HEK293 (cell line): ENCODE results near the gene RIC3.
A peak's percentile ranks its signal among the peaks of the same experiment; 100 is the strongest.

Experiments used
- CTCF ChIA-PET: fragments of 350-600 bp; formaldehyde crosslinking; extraction: SDS; loops from one replicate; lab custom pipeline; 2021; ENCODE audit warnings: antibody characterized with exemption; lab: Yijun Ruan, JAX
- POLR2A ChIA-PET: fragments of 300-600 bp; formaldehyde crosslinking; extraction: SDS; loops from one replicate; lab custom pipeline; 2020; ENCODE audit warnings: antibody characterized with exemption, inconsistent platforms; lab: Yijun Ruan, JAX
- H3K27ac ChIP-seq: fragments of 200-500 bp; sonication (Bioruptor generic); 2 replicates; pipeline ENCODE4 v1.5.1; 2014; ENCODE audit warnings: low read depth, low read length, control low read depth, inconsistent platforms; ENCODE audit errors: extremely low read depth
- H3K36me3 ChIP-seq, 2 experiments: fragments of 200-500 bp in 1 of 2; sonication (Bioruptor generic) in 1 of 2; 1 replicate in 1 of 2; 2 replicates in 1 of 2; pipeline ENCODE4 v1.5.1; 2014 to 2017; ENCODE audit warnings: inconsistent platforms in 2 of 2, low read length in 2 of 2; ENCODE audit not compliant: control insufficient read depth in 2 of 2, insufficient read depth in 1 of 2
- H3K4me1 ChIP-seq: fragments of 200-500 bp; sonication (Bioruptor generic); 2 replicates; pipeline ENCODE4 v1.5.1; 2014; ENCODE audit warnings: mild to moderate bottlenecking, low read length, inconsistent platforms; ENCODE audit not compliant: control insufficient read depth, insufficient read depth
- H3K4me3 ChIP-seq: 2 replicates; pipeline ENCODE4 v1.5.1; 2011; ENCODE audit warnings: low read depth, mild to moderate bottlenecking, control low read depth, low read length, moderate library complexity
- H3K9me3 ChIP-seq: fragments of 200-500 bp; sonication (Bioruptor generic); 2 replicates; pipeline ENCODE4 v1.5.1; 2014; ENCODE audit warnings: low read depth, low read length, inconsistent platforms; ENCODE audit not compliant: control insufficient read depth, insufficient read depth
- EGR2 ChIP-seq: fragments of 450-650 bp; formaldehyde crosslinking; IDR thresholded peaks from 2 replicates; pipeline ENCODE4 v1.5.1; 2016; ENCODE audit warnings: low read depth, missing biosample characterization, missing genetic modification characterization
- GLI2 ChIP-seq: fragments of 450-650 bp; formaldehyde crosslinking; IDR thresholded peaks from 2 replicates; pipeline ENCODE4; 2017; ENCODE audit warnings: missing biosample characterization, missing genetic modification characterization, low read depth, borderline replicate concordance
- KLF9 ChIP-seq: fragments of 450-650 bp; formaldehyde crosslinking; IDR thresholded peaks from 2 replicates; pipeline ENCODE4 v1.5.1; 2016; ENCODE audit warnings: missing biosample characterization, missing genetic modification characterization, low read depth
- SETDB1 ChIP-seq: IDR thresholded peaks from one replicate; pipeline ENCODE4 v1.6.1; 2017; ENCODE audit warnings: mild to moderate bottlenecking, low read length, moderate library complexity, mixed read lengths; ENCODE audit not compliant: insufficient read length
- ZBTB21 ChIP-seq: fragments of 450-650 bp; formaldehyde crosslinking; IDR thresholded peaks from 2 replicates; pipeline ENCODE4 v1.5.1; 2017; ENCODE audit warnings: missing biosample characterization, missing genetic modification characterization
- ZEB2 ChIP-seq: fragments of 450-650 bp; formaldehyde crosslinking; IDR thresholded peaks from 2 replicates; pipeline ENCODE4 v1.5.1; 2016; ENCODE audit warnings: missing biosample characterization, missing genetic modification characterization
- ZFP69B ChIP-seq: fragments of 450-650 bp; formaldehyde crosslinking; IDR thresholded peaks from 2 replicates; pipeline ENCODE4 v1.5.1; 2016; ENCODE audit warnings: missing biosample characterization, missing genetic modification characterization
- ZNF16 ChIP-seq: fragments of 450-650 bp; formaldehyde crosslinking; IDR thresholded peaks from 2 replicates; pipeline ENCODE4 v1.5.1; 2016; ENCODE audit warnings: low read depth, missing biosample characterization, missing genetic modification characterization
- ZNF211 ChIP-seq: fragments of 450-650 bp; formaldehyde crosslinking; IDR thresholded peaks from 2 replicates; pipeline ENCODE4 v1.5.1; 2016; ENCODE audit warnings: low read depth, missing biosample characterization, missing genetic modification characterization
- ZNF248 ChIP-seq: fragments of 450-650 bp; formaldehyde crosslinking; IDR thresholded peaks from 2 replicates; pipeline ENCODE4 v1.5.1; 2017; ENCODE audit warnings: missing biosample characterization, missing genetic modification characterization
- ZNF501 ChIP-seq: fragments of 450-650 bp; formaldehyde crosslinking; IDR thresholded peaks from 2 replicates; pipeline ENCODE4 v1.5.1; 2016; ENCODE audit warnings: missing biosample characterization, missing genetic modification characterization
- ZNF561 ChIP-seq: fragments of 450-650 bp; IDR thresholded peaks from 2 replicates; pipeline ENCODE4 v1.5.1; 2018; ENCODE audit warnings: missing biosample characterization, missing genetic modification characterization, borderline replicate concordance
- ZNF626 ChIP-seq: fragments of 450-650 bp; sonication (Bioruptor Pico); formaldehyde crosslinking; IDR thresholded peaks from 2 replicates; pipeline ENCODE4 v1.5.1; 2018; ENCODE audit warnings: missing biosample characterization, missing genetic modification characterization, inconsistent platforms
- ZNF629 ChIP-seq: fragments of 450-650 bp; formaldehyde crosslinking; IDR thresholded peaks from 2 replicates; pipeline ENCODE4 v1.5.1; 2017; ENCODE audit warnings: missing biosample characterization, missing genetic modification characterization
- ZNF768 ChIP-seq: fragments of 450-650 bp; formaldehyde crosslinking; IDR thresholded peaks from 2 replicates; pipeline ENCODE4 v1.5.1; 2018; ENCODE audit warnings: missing biosample characterization, mild to moderate bottlenecking, missing genetic modification characterization
- ZNF830 ChIP-seq: fragments of 450-650 bp; IDR thresholded peaks from 2 replicates; pipeline ENCODE4 v1.5.0; 2018; ENCODE audit warnings: missing biosample characterization, missing genetic modification characterization, low read depth, mild to moderate bottlenecking, moderate library complexity
- ZNF843 ChIP-seq: fragments of 450-650 bp; formaldehyde crosslinking; IDR thresholded peaks from 2 replicates; pipeline ENCODE4 v1.5.1; 2016; ENCODE audit warnings: missing biosample characterization, missing genetic modification characterization
- ZSCAN23 ChIP-seq: fragments of 450-650 bp; formaldehyde crosslinking; IDR thresholded peaks from 2 replicates; pipeline ENCODE4 v1.5.1; 2016; ENCODE audit warnings: missing biosample characterization, missing genetic modification characterization
- ZXDB ChIP-seq: fragments of 450-650 bp; formaldehyde crosslinking; IDR thresholded peaks from 2 replicates; pipeline ENCODE4 v1.5.1; 2016; ENCODE audit warnings: missing biosample characterization, missing genetic modification characterization
- TF ChIP-seq, protein P1 (sequence below): fragments of 450-650 bp; formaldehyde crosslinking; IDR thresholded peaks from 2 replicates; pipeline ENCODE4 v1.5.1; 2017; ENCODE audit warnings: missing biosample characterization, missing genetic modification characterization
- TF ChIP-seq, protein P2 (sequence below): fragments of 450-650 bp; formaldehyde crosslinking; IDR thresholded peaks from 2 replicates; pipeline ENCODE4 v1.5.1; 2016; ENCODE audit warnings: missing biosample characterization, missing genetic modification characterization
- TF ChIP-seq, protein P3 (sequence below): fragments of 450-650 bp; formaldehyde crosslinking; IDR thresholded peaks from 2 replicates; pipeline ENCODE4 v1.5.1; 2016; ENCODE audit warnings: missing biosample characterization, missing genetic modification characterization
- TF ChIP-seq, protein P4 (sequence below): fragments of 450-650 bp; formaldehyde crosslinking; IDR thresholded peaks from 2 replicates; pipeline ENCODE4 v1.5.1; 2016; ENCODE audit warnings: missing biosample characterization, missing genetic modification characterization

The RIC3 gene

DNA sequence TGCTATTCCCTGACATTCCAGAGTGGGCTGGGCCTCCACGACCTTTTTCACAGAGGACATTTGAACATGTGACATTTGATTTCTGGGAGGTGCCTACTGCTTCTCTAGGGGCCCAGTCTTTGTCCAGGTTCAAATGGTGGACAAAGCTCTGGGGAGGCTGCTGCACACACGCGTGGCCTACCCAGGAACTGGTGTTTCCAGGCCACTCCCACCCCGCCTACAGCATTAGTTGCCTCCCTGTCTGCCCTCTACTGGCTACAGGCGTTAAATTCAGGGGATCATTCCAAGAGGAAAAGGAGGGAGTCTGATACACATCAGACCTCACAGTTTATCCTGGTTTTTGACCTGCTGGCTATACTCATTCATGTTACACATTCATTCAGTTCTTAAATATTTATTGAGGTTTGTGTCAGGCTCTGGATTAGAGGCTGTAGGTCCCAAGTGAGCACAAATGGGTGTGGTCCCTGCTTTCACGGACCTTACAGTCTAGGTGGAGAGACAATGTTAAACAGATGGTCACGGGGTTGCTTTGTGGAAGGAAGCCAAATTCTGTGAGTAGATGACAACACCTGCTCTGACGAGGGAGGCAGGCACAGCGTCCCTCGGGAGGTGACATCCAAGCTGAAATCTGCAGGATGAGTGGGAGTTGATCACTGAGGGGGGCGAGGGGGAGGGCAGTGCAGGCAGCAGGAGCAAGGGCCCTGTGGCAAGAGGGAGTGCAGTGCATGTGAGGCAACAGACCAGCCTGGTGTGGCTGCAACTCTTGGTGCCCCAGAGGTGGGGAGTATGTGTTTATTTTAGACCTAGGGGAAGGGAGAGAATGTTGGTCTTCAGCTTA lies 76.0 kb downstream of the RIC3 start (continued):
- TF ChIP-seq, protein P1, sequence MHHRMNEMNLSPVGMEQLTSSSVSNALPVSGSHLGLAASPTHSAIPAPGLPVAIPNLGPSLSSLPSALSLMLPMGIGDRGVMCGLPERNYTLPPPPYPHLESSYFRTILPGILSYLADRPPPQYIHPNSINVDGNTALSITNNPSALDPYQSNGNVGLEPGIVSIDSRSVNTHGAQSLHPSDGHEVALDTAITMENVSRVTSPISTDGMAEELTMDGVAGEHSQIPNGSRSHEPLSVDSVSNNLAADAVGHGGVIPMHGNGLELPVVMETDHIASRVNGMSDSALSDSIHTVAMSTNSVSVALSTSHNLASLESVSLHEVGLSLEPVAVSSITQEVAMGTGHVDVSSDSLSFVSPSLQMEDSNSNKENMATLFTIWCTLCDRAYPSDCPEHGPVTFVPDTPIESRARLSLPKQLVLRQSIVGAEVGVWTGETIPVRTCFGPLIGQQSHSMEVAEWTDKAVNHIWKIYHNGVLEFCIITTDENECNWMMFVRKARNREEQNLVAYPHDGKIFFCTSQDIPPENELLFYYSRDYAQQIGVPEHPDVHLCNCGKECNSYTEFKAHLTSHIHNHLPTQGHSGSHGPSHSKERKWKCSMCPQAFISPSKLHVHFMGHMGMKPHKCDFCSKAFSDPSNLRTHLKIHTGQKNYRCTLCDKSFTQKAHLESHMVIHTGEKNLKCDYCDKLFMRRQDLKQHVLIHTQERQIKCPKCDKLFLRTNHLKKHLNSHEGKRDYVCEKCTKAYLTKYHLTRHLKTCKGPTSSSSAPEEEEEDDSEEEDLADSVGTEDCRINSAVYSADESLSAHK (tag by site-specific recombination) = 0 out of 2 replicates have a peak, but pooled peaks have one; percentile 17
- TF ChIP-seq ZNF16 (tag by site-specific recombination) (no peak), ZNF248 (tag by site-specific recombination) (no peak), SETDB1 (no peak), GLI2 (tag by site-specific recombination) (no peak), EGR2 (tag by site-specific recombination) (peak; percentile 27; the same call in 1 of the 2 replicates), ZBTB21 (tag by site-specific recombination) (no peak), ZNF501 (tag by site-specific recombination) (no peak), KLF9 (tag by site-specific recombination) (peak; percentile 48; the same call in 1 of the 2 replicates), ZSCAN23 (no peak), ZNF768 (tag by site-specific recombination) (no peak), ZNF626 (no peak), ZNF561 (tag by site-specific recombination) (no peak)
- TF ChIP-seq, protein P2, sequence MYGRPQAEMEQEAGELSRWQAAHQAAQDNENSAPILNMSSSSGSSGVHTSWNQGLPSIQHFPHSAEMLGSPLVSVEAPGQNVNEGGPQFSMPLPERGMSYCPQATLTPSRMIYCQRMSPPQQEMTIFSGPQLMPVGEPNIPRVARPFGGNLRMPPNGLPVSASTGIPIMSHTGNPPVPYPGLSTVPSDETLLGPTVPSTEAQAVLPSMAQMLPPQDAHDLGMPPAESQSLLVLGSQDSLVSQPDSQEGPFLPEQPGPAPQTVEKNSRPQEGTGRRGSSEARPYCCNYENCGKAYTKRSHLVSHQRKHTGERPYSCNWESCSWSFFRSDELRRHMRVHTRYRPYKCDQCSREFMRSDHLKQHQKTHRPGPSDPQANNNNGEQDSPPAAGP (tag by site-specific recombination) = no peak

DNA sequence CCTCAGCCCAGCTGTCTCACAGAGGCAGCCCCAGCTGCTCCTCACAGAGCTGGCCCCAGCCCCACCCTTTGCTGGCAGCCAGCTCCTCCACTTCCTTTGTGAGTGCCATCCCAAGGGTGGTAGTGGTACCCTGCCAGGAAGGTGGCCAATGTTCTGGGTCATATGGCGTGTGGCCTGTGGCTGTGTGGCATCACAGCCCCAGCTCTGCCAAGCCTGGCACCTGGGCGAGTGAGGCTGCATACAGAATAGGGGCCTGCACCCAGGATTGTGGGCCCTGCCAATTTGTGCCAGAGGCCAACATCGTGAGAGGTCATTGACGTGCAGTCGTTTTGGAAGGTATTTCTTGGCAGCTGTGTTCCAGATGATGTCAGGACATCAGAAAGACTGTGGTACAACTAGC lies 77.1 kb downstream of the RIC3 start:
- ChIA-PET CTCF (interaction anchor here (0.6 to 19.6 kb wide), 22 partner anchors 8 to 1769 kb away, joined by 3 to 532 read pairs (median 7); partner anchors contain the start of gene TUB), POLR2A (interaction anchor here (0.9 to 1.6 kb wide), 2 partner anchors 11 to 58 kb away, joined by 3 read pairs; partner anchors contain the start of gene TUB)
- Histone ChIP-seq H3K9me3 (no peaks in the 10 kb centered on the region), H3K4me1 (no peaks in the 10 kb centered on the region), H3K4me3 (no peak overlapping the region), H3K36me3 (peaks cover 0 to 73% of the 10 kb centered on the region in 2 experiments; a peak in 1 of 3 replicates), H3K27ac (no peak overlapping the region)
- no peak for TF ChIP-seq ZNF211
- TF ChIP-seq ZEB2 (tag by site-specific recombination) = no peak
- TF ChIP-seq, protein P3, sequence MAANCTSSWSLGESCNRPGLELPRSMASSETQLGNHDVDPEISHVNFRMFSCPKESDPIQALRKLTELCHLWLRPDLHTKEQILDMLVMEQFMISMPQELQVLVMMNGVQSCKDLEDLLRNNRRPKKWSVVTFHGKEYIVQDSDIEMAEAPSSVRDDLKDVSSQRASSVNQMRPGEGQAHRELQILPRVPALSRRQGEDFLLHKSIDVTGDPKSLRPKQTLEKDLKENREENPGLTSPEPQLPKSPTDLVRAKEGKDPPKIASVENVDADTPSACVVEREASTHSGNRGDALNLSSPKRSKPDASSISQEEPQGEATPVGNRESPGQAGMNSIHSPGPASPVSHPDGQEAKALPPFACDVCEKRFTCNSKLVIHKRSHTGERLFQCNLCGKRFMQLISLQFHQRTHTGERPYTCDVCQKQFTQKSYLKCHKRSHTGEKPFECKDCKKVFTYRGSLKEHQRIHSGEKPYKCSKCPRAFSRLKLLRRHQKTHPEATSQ = no peak
- TF ChIP-seq ZNF629 (tag by site-specific recombination) = no peak
- no peak for TF ChIP-seq ZNF830 (tag by site-specific recombination)
- TF ChIP-seq, protein P4, sequence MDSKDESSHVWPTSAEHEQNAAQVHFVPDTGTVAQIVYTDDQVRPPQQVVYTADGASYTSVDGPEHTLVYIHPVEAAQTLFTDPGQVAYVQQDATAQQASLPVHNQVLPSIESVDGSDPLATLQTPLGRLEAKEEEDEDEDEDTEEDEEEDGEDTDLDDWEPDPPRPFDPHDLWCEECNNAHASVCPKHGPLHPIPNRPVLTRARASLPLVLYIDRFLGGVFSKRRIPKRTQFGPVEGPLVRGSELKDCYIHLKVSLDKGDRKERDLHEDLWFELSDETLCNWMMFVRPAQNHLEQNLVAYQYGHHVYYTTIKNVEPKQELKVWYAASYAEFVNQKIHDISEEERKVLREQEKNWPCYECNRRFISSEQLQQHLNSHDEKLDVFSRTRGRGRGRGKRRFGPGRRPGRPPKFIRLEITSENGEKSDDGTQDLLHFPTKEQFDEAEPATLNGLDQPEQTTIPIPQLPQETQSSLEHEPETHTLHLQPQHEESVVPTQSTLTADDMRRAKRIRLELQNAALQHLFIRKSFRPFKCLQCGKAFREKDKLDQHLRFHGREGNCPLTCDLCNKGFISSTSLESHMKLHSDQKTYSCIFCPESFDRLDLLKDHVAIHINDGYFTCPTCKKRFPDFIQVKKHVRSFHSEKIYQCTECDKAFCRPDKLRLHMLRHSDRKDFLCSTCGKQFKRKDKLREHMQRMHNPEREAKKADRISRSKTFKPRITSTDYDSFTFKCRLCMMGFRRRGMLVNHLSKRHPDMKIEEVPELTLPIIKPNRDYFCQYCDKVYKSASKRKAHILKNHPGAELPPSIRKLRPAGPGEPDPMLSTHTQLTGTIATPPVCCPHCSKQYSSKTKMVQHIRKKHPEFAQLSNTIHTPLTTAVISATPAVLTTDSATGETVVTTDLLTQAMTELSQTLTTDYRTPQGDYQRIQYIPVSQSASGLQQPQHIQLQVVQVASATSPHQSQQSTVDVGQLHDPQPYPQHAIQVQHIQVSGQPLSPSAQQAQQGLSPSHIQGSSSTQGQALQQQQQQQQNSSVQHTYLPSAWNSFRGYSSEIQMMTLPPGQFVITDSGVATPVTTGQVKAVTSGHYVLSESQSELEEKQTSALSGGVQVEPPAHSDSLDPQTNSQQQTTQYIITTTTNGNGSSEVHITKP (tag by site-specific recombination) = no peak
- TF ChIP-seq ZXDB = no peak
- no peak for TF ChIP-seq ZNF843 (tag by site-specific recombination)
- no peak for TF ChIP-seq ZFP69B (tag by site-specific recombination)
